ENCODE measurements around the gene PNPLA7. TPM values are rescaled to one million over a fixed set of nuclear protein-coding genes. Genes with fewer than 3 reads are reported as not detected.

The PNPLA7 gene
- total and polyA plus RNA-seq, 11 donors = 0.78 to 10.1 (median 7.6) TPM

DNA sequence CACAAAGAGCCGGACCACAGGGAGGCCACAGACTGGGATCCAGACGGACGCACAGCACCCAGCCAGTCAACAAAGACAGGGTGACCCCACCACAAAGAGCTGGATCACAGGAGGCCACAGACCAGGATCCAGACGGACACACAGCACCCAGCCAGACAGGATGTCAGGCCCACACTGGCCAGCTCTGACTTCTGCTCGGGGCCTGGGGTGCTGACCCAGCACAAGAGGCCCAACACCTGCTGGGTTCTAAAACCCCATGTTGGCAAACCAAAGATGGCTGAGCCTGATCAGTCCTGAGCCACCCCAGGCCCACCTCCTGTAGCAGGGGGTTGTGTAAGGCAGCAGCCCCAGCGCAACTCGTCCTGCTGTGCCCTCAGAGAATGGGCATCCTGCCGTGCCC, 33.8 kb upstream of the PNPLA7 start:
- no peak for ATAC-seq
- Histone ChIP-seq H3K27me3 (no peaks in the 10 kb centered on the region), H3K27ac (no peak overlapping the region), H3K9me3 (no peaks in the 10 kb centered on the region), H3K4me1 (peaks cover 0 to 17% (median 6%) of the 10 kb centered on the region in 12 donors), H3K4me3 (no peak overlapping the region), H3K36me3 (peaks cover 0 to 57% (median 51%) of the 10 kb centered on the region in 9 donors)
- intact Hi-C loops (cut with DNase I) = no loop called here
- peak in 1 of 5 donors; percentile 20 for DNase-seq
- whole genome bisulfite sequencing, 4 donors = 82 to 100% (median 85%) methylated on average over 2 to 8 of the region's 8 CpGs
- TF ChIP-seq, protein P1, sequence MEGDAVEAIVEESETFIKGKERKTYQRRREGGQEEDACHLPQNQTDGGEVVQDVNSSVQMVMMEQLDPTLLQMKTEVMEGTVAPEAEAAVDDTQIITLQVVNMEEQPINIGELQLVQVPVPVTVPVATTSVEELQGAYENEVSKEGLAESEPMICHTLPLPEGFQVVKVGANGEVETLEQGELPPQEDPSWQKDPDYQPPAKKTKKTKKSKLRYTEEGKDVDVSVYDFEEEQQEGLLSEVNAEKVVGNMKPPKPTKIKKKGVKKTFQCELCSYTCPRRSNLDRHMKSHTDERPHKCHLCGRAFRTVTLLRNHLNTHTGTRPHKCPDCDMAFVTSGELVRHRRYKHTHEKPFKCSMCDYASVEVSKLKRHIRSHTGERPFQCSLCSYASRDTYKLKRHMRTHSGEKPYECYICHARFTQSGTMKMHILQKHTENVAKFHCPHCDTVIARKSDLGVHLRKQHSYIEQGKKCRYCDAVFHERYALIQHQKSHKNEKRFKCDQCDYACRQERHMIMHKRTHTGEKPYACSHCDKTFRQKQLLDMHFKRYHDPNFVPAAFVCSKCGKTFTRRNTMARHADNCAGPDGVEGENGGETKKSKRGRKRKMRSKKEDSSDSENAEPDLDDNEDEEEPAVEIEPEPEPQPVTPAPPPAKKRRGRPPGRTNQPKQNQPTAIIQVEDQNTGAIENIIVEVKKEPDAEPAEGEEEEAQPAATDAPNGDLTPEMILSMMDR (IDR thresholded peaks at IDR 0.05) = no peak
- TF ChIP-seq POLR2A (IDR thresholded peaks at IDR 0.05) = no peak

GRCh38 chr9:137583347-137583746, 33.1 kb upstream of the PNPLA7 start:
- WGBS, 4 donors = 85 to 88% (median 86%) methylated on average over 14 of the region's 14 CpGs
- H3K4me1 ChIP-seq = peaks cover 0 to 14% (median 5%) of the 10 kb centered on the region in 12 donors
- no peaks in the 10 kb centered on the region for H3K27me3 ChIP-seq
- no peak for DNase-seq
- TF ChIP-seq POLR2A (IDR thresholded peaks at IDR 0.05) = no peak
- TF ChIP-seq, protein P1 (IDR thresholded peaks at IDR 0.05) = no peak
- no peak overlapping the region for H3K27ac ChIP-seq
- H3K4me3 ChIP-seq = no peak overlapping the region
- H3K36me3 ChIP-seq = peaks cover 0 to 57% (median 51%) of the 10 kb centered on the region in 9 donors
- H3K9me3 ChIP-seq = no peaks in the 10 kb centered on the region
- ATAC-seq = no peak
- intact Hi-C loops (cut with DNase I) = no loop called here

DNA sequence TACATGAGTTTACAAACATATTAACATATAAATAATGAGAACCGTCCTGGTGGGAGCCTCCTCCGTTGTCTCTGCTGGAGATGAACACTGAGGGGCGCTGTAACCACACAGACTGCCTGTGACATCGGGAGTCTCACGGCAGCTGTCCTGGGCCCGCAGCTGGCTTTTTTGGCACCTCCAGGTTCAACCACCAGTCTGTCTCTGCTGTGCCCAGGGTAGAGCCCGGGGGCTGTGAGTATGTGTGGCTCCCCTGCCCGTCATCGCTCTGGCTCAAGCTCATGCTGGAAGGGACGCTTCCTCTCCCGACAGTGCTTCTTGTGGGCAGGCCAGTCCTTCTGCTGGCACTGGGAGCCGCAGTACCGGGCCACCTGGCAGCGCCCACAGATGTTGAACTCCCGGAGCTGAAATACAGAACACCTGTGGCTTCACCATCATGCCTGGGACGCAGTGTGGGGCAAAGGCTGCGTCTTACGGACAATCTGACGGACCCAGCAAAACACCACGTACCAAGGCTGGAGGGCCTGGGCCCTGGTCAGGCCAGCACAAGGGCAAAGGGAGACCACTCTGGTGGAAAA, 32.2 kb upstream of the PNPLA7 start:
- H3K36me3 ChIP-seq = peaks cover 0 to 48% (median 42%) of the 10 kb centered on the region in 9 donors
- no peak for TF ChIP-seq POLR2A (IDR thresholded peaks at IDR 0.05)
- TF ChIP-seq, protein P1 (IDR thresholded peaks at IDR 0.05) = peak in 7 of 12 donors; percentile 10 to 31 (median 22)
- no peaks in the 10 kb centered on the region for H3K9me3 ChIP-seq
- no peak for ATAC-seq
- H3K27ac ChIP-seq = no peak overlapping the region
- peak in 1 of 5 donors; percentile 19 for DNase-seq
- H3K4me3 ChIP-seq = no peak overlapping the region
- H3K4me1 ChIP-seq = peaks cover 5 to 22% (median 13%) of the 10 kb centered on the region in 12 donors
- intact Hi-C loops (cut with DNase I) = no loop called here
- WGBS, 4 donors = 73 to 83% (median 80%) methylated on average over 15 to 20 of the region's 20 CpGs
- H3K27me3 ChIP-seq = no peaks in the 10 kb centered on the region

- intact Hi-C loops (cut with DNase I) = no loop called here
- Histone ChIP-seq H3K36me3 (peaks cover 0 to 41% (median 34%) of the 10 kb centered on the region in 9 donors), H3K27me3 (no peaks in the 10 kb centered on the region), H3K9me3 (no peaks in the 10 kb centered on the region), H3K27ac (no peak overlapping the region), H3K4me1 (peaks cover 7 to 30% (median 20%) of the 10 kb centered on the region in 12 donors), H3K4me3 (no peak overlapping the region)
- ATAC-seq (no peak), DNase-seq (no peak)
- WGBS, 4 donors = 90 to 94% (median 93%) methylated on average over 19 to 22 of the region's 22 CpGs
- TF ChIP-seq, protein P1 (IDR thresholded peaks at IDR 0.05) = no peak
- TF ChIP-seq POLR2A (IDR thresholded peaks at IDR 0.05) = no peak
These were observed 31.4 kb upstream of the PNPLA7 start for GRCh38 chr9:137581361-137582285.
